NK-92 treated with Interleukin-12 subunit alpha and Interleukin-12 subunit beta, amount 100 ng/mL, for 24 hours (cell line): ENCODE measurements around the gene PPCS.
A peak's percentile ranks its signal among the peaks of the same experiment; 100 is the strongest.
"Not testable (repeated sequence)": the region's sequence is repeated elsewhere in the genome, so short reads cannot be mapped to it uniquely, and the experiment has no call there.

Experiments used
- DNase-seq: peaks from one replicate; lab custom pipeline; 2025; lab: John Stamatoyannopoulos, UW

The PPCS gene

GRCh38 chr1:42453386-42453785 lies 3.0 kb upstream of the PPCS start:
- no peak for DNase-seq

DNA sequence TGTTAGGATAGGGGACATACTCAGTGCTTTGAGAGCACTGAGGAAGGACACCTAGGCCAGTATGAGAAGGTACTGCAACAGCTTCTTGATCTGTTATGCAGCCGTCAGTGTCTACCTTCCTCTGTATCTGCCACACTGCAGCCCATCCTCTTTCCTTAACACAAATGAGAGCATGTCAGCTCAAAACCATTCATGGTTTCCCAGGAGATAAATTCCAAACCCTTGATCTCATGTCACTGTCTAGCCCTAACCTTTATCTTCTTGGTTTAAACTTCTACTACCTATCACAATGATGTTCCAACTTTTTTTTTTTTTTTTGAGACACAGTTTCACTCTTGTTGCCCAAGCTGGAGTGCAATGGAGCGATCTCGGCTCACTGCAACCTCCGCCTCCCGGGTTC lies 1.9 kb upstream of the PPCS start:
- DNase-seq: no peak

GRCh38 chr1:42456754-42457089 lies 379 bp downstream of the PPCS start:
- DNase-seq: peak; percentile 62

- no peak for DNase-seq
Measured at GRCh38 chr1:42461196-42461595, 4.9 kb downstream of the PPCS start.

DNA sequence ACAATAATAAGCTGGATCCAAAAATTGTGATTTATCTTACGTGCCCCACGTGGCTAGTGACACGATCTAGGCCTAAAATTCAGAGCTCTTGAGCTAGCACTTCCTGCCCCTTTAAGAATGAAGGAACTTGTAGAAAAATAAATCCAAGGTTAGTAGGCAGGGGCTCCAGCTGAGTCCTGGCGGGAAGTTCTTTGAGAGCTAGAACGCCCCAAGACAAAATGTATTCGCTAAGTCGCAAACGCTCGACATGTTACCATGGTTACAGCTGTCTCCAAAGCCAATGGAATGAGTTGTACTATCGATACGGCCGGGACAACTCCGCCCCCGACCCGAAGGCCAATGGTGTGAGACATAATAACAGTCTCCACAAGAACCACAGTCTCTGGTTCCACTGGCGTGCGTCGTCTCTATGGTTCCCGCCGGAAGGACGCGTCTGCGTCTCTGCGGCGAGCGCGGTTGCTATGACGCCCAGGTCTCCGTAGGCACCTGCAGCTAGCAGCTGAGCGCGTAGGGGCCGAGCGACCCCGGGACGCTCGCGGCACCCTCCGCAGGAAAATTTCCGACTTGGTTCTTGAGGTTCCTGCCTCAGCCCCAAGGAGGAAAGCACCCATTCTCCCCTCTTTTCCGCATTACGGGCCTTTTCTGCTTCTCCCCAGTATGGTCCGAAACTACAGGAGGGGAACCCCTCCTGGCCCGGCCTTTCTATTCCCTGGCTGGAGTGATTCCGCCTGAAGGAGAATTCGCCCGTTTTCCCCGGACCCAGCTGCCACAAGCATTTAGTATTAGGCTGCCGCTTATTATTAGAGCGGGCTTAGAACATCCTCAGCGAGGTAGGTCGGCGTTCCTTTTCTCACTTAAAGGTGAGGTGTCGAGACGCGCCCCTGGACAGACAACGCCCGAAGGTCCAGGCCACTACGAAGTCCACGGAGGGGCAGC lies 6.8 kb downstream of the PPCS start, which contains the start of gene CCDC30:
Gene CCDC30 (plus strand): TSS at position 459 of the 936 bp plus-strand sequence. CDS start 17,266 bp downstream, outside the sequence.
- DNase-seq: peak; percentile 77

DNA sequence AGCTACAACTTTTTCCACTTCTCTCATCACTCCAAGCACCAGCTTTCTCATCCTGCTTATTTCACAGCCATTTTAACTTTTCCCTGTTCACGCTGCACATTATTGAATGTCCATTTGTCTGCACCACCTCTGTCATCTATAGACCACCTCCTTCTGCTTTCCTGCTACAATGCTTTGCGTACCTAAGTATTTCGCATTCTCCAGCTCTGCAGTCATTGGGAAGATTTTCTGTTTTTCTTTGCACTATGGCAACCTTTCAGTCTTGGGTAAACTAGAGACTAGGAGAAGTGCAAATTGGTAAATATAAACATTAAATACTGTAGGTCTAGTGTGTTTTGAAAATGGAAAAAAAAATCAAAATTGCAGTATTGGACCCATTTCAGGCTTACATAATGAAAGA lies 7.6 kb downstream of the PPCS start:
- DNase-seq: no peak

DNA sequence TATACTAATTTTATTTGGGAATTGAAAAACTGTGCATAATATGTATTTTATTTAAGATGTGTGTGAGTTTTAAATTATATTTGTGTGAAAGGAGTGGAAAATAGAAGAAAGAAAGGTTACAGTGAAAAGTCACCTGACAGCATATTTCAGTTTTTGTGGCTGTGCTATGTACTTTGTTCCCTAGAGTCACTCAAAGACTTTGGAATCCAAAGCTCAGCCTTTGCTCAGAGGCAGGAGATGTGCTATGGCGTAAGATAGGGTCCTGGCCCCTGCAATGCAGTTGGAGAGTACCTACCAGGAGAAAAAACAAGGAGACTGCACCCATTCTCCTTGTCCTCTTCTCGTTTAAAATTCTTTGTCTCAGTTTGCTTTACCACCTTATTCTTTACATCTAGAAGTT lies 9.7 kb downstream of the PPCS start:
- DNase-seq: no peak

DNA sequence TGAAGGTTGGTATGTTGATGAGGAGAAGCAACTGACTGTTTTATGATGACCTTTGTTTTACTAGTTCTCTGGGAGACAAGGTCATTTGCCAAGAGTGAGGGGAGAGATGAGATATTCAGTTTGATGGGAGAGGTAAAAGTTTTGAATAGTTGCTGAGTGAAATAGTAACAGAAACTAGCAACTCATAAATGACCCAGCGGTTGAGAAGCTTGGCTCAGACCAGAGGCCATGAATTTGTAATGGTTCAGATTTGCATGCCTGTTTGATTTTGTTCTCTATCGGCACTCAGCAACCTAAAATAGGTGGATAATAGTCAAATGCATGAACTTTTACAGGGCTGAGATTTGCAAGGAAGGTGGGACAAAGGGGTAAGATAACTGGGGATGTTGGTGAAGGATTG lies 13.4 kb downstream of the PPCS start:
- no peak for DNase-seq

DNA sequence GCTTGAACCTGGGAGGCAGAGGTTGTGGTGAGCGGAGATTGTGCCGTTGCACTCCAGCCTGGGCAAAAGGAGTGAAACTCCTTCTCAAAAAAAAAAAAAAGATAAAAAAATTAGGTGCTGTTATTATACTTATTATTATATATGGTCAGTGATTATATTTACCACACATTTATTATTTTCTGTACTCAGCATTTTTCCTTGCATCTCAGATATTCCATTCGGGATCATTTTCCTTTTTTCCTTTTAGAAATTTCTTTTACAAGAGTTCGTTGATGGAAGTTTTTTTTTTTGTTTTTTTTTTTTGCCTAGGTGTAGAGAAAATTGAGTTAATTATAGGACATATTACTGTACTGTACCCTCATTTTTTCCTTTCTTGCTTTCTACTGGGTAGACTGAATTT lies 20.3 kb downstream of the PPCS start:
- no peak for DNase-seq

GRCh38 chr1:42477354-42477753 lies 21.0 kb downstream of the PPCS start:
- not testable (repeated sequence) for DNase-seq

- no peak for DNase-seq
Measured at GRCh38 chr1:42477775-42478174, 21.4 kb downstream of the PPCS start.

DNA sequence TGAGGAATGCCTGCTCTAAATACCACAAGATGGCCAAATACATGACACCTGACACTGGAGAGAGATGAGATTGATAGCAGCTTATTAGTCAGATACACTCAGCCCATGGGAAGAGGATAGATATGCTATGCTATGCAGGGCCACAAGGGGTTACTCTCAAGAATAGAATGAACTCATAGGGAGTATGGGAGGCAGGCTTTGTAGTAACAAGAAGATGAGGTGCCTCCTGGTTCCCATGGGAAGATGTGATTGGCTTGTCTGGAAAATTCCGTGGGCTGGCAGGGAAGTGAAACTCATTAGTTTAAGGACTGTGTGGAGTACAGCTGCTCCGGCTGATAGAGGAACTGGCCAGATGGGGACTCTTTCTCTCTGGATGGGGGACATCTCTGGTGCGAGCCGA lies 23.3 kb downstream of the PPCS start:
- DNase-seq: no peak

- no peak for DNase-seq
Measured at GRCh38 chr1:42480921-42481320, 24.6 kb downstream of the PPCS start.

DNA sequence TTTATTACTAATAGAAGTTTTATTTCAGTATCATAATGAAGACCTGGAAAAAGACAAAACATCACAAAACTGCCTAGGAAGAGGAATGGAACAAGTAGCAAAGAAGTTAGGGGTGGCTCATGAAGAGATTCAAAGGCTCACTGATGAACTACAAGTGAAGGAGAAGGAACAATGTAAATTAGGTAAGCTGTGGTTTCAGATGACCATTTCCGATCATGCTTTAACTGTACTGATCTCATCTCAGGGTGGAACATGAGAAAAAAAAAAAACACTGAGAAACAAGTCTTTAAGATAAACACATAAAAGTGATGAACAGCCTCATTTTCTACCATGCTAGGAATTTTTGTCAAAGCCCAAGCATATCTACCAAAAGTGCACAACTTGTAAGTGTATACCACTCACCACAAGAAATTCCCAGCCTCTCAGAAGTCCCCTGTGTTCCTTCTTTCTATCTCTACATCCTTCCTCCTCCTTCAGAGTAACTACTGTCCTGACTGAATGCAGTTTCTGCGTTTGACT lies 26.4 kb downstream of the PPCS start:
- no peak for DNase-seq

- DNase-seq: no peak
Measured at GRCh38 chr1:42484382-42484781, 28.0 kb downstream of the PPCS start.

DNA sequence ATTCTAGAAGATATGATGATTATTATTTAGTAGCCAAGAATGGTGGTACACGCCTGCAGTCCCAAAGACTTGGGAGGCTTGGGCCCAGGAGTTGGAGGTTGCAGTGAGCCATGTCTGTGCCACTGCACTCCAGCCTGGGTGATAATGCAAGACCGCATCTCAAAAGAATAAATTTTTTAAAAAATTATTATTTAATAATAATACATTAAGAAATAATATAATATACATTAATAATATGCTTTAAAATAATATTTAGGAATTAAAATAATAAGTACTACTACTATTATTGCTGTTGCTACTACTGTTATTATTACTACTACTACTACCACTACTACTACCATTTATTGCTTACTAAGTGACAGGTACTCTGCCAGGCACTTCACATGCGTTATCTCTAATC lies 33.9 kb downstream of the PPCS start:
- DNase-seq: no peak

GRCh38 chr1:42502031-42502430 lies 45.7 kb downstream of the PPCS start:
- not testable (repeated sequence) for DNase-seq

- DNase-seq: no peak
Measured at GRCh38 chr1:42504535-42505128, 48.3 kb downstream of the PPCS start.

DNA sequence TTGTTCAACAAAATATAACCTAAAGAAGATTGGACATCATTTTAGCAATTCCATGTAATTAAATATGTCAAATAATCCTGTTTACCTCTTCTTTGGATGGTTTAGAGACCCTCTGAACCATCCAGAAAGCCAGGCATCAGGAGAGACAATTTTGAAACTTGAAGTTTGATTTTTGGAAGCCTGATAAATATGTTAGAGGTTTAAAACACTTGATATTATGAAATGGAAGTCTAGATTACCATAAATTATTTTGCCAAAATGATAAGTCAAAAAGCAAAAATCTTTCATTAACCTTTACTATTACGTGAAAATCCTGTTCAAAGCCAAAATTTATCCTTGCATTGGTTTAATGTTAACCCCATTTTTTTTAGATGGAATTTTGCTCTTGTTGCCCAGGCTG lies 50.2 kb downstream of the PPCS start:
- no peak for DNase-seq
